ENCODE measurements around the gene DYRK2.

DYRK2 gene

DNA sequence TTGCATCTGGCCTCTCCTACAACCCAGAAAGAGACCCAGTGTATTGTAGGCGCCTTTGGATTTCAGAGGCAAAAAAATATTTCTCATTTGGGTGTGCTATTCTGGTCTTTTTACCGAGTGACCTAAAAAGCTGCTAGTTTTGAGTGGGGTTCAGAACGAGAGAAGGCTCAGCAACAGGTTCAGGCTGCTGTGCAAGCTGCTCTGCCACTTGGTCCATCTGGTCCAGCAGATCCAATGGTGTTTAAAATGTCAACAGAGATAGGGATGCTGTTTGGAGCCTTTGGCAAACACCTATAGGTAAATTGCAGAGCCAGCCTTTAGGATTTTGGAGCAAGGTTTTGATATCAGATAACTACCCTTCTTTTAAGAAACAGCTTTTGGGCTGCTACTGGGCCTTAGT, 25.3 kb upstream of the DYRK2 start:
- Histone ChIP-seq H3K27ac (no peak overlapping the region), H3K9me3 (replicated peaks in 1 of 11) (no peaks in the 10 kb centered on the region), H3K4me2 (no peak overlapping the region), H3K9ac (no peak overlapping the region), H3K4me1 (peaks cover 0 to 6% (median 0%) of the 10 kb centered on the region in 10 experiments; a peak in 2 of 20 replicates), H3K36me3 (no peaks in the 10 kb centered on the region), H3K27me3 (no peaks in the 10 kb centered on the region), H4K20me1 (no peaks in the 10 kb centered on the region), H3K4me3 (no peak overlapping the region)
- no peak for TF ChIP-seq Cebpa-rat (IDR thresholded peaks at IDR 0.05)

DNA sequence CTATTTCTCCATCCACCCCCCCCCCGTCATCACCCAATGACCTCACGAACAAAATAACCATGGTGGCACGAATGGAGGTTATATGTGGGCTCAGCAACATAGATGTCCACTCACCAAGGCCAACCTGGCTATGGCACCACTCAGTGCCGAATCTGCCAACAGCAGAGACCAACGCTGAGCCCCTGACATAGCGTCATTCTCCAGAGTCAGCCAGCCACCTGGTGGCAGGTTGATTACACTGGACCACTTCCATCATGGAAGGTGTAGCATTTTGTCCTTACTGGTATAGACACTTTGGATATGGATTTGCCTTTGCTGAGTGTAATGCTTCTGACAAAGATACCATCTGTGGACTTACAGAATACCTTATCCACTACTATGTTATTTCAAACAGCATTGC, 24.2 kb upstream of the DYRK2 start:
- Histone ChIP-seq H3K4me2 (no peak overlapping the region), H3K4me3 (no peak overlapping the region), H3K9me3 (replicated peaks in 1 of 11) (no peaks in the 10 kb centered on the region), H3K27ac (no peak overlapping the region), H4K20me1 (no peaks in the 10 kb centered on the region), H3K36me3 (no peaks in the 10 kb centered on the region), H3K4me1 (0 out of 20 replicates have a peak, but pooled peaks cover 0 to 4% (median 0%) of the 10 kb centered on the region in 10 experiments), H3K9ac (no peak overlapping the region), H3K27me3 (no peaks in the 10 kb centered on the region)
- no peak for TF ChIP-seq Cebpa-rat (IDR thresholded peaks at IDR 0.05)

DNA sequence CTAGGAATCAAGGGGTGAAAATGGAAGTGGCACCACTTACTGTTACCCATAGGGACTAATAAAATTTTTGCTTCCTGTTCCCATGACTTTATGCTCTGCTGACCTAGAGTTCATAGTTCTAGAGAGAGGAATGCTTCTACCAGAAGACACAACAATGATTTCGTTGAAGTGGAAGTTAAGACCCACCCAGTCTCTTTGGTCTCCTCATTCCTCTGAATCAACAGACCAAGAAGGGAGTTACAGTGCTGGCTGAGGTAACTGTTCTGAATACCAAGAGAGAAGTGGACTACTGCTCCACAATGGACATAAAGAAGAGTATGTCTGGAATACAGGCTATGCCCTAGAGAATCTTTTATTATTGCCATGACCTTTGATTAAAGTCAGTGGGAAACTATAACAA, 23.5 kb upstream of the DYRK2 start:
- TF ChIP-seq Cebpa-rat (IDR thresholded peaks at IDR 0.05), result no peak
- Histone ChIP-seq H3K27ac (no peak overlapping the region), H4K20me1 (no peaks in the 10 kb centered on the region), H3K4me1 (peaks cover 2 to 9% (median 4%) of the 10 kb centered on the region in 10 experiments; a peak in 17 of 20 replicates), H3K4me3 (no peak overlapping the region), H3K4me2 (peak overlapping the region in 1 of 11 experiments; percentile 4; a peak in 1 of 22 replicates), H3K9ac (no peak overlapping the region), H3K27me3 (no peaks in the 10 kb centered on the region), H3K9me3 (replicated peaks in 1 of 11) (no peaks in the 10 kb centered on the region), H3K36me3 (no peaks in the 10 kb centered on the region)

DNA sequence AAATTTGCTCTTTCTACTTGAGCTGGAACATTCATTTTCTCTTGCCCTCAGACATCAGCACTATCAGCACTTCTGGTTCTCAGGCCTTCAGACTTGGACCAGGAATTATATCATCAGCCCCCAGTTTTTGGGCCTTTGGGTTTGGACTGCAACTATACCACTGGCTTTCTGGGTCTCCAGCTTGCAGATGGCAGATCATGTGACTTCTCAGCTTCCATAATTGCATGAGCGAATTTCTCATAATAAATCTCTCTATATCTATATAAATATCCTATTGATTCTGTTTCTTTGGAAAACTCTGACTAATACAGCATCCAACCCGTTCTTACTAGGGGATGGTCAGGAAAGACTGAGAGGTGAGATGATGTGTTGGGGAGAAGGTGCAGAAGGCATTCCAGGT, 22.4 kb upstream of the DYRK2 start:
- no peaks in the 10 kb centered on the region for H4K20me1 ChIP-seq
- no peaks in the 10 kb centered on the region for H3K36me3 ChIP-seq
- no peak overlapping the region for H3K4me3 ChIP-seq
- H3K4me1 ChIP-seq, result peaks cover 14 to 21% (median 16%) of the 10 kb centered on the region in 10 experiments
- H3K4me2 ChIP-seq, result no peak overlapping the region
- no peaks in the 10 kb centered on the region for H3K9me3 ChIP-seq (replicated peaks in 1 of 11)
- no peak overlapping the region for H3K27ac ChIP-seq
- no peaks in the 10 kb centered on the region for H3K27me3 ChIP-seq
- H3K9ac ChIP-seq, result no peak overlapping the region
- no peak for TF ChIP-seq Cebpa-rat (IDR thresholded peaks at IDR 0.05)

DNA sequence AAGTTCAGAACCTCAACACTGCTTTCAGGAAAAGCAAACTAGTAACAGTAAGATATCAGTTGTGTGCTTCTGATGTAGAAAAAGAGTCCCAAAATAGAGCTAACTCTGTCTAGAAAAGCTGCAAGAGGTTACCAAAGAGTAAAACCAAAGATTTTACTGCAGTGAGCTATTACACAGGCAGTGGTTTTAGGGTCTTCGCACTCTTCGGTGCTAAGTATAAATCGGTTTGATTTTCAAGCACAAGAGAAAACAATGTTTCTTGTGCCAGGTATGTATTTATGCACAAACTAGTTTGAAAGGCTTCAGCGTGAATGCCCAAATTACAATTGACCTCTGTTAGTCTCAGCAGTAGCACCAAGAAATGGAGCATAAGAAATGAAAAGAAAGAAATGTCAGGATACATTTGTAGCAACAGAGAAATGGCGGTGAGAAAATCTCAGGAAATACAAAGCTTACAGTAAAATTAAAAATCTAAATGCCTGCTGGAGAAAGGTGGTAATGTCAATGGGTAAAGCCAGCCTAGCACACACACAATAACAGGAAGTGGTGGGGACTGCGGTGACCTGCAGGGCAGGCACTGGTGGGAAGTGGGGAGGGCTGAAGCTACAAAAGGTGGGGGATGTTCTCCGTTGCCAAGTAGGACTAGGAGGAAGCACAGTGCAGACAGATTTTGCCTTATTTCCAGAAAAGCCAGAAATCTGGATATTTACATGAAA, 18.0 kb upstream of the DYRK2 start:
- Histone ChIP-seq H4K20me1 (no peaks in the 10 kb centered on the region), H3K4me3 (no peak overlapping the region), H3K27me3 (no peaks in the 10 kb centered on the region), H3K27ac (peak overlapping the region; percentile 22 to 83 (median 75); a peak in 20 of 22 replicates), H3K4me1 (peaks cover 20 to 51% (median 37%) of the 10 kb centered on the region in 10 experiments), H3K9me3 (replicated peaks in 1 of 11) (no peaks in the 10 kb centered on the region), H3K9ac (peak overlapping the region in 6 of 11 experiments; percentile 34 to 56 (median 40); a peak in 9 of 22 replicates), H3K4me2 (peak overlapping the region; percentile 54 to 81 (median 70)), H3K36me3 (no peaks in the 10 kb centered on the region)
- no peak for TF ChIP-seq Cebpa-rat (IDR thresholded peaks at IDR 0.05)

DNA sequence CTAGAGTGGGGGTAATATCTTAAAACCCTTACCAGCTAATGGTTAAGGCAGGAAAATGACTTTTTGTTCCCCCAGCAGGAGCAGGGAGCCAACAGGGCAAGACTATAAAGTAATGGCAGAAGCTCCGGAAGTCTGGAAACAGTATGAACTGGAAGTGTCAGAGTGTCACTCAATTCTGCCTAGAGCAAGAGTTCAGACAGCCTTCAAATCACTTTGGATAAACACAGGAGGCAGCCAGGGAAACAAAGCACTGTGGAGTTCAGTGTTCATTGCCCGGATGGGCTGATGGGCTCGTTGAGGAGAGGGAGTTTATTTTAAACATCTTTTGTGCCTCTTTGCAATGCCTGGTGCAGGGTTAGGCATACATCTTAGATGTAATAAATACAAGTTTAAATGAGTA, 16.5 kb upstream of the DYRK2 start:
- no peaks in the 10 kb centered on the region for H3K9me3 ChIP-seq (replicated peaks in 1 of 11)
- no peaks in the 10 kb centered on the region for H4K20me1 ChIP-seq
- H3K4me1 ChIP-seq, result peaks cover 20 to 56% (median 37%) of the 10 kb centered on the region in 10 experiments
- TF ChIP-seq Cebpa-rat (IDR thresholded peaks at IDR 0.05), result no peak
- H3K4me3 ChIP-seq, result no peak overlapping the region
- no peaks in the 10 kb centered on the region for H3K27me3 ChIP-seq
- no peaks in the 10 kb centered on the region for H3K36me3 ChIP-seq
- H3K27ac ChIP-seq, result peak overlapping the region in 4 of 11 experiments; percentile 75 to 83 (median 80); a peak in 4 of 22 replicates
- no peak overlapping the region for H3K9ac ChIP-seq
- peak overlapping the region in 5 of 11 experiments; percentile 22 to 81 (median 65); a peak in 5 of 22 replicates for H3K4me2 ChIP-seq

DNA sequence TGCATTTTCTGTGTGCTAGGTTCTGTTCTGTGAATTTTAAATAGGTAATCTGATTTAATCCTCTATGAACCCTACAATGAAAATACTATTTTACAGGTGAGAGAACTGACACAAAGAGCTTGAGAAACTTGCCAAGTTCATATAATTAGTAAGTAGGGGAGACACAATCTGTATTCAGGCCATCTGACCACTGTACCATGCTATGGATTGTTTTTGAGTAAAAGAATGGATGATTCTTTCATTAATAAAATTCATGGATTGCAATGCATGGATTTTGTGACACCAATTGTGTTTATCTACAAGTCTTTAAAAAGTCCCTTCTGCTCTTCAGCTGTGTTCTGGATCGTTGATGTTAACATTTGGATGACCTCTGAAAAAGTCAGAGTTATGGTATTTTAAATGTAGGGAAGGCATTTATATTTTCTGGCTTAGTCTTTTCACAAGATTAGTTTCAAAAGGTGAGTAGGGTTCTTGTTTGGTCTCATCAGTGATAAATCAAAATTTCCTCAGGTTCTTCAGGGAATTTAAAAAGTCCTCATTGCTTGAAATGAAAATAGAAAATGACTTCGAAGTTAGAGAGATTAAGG, 15.4 kb upstream of the DYRK2 start:
- Histone ChIP-seq H3K4me3 (no peak overlapping the region), H3K9ac (no peak overlapping the region), H3K4me1 (peaks cover 20 to 56% (median 37%) of the 10 kb centered on the region in 10 experiments), H3K36me3 (no peaks in the 10 kb centered on the region), H4K20me1 (no peaks in the 10 kb centered on the region), H3K4me2 (peak overlapping the region in 5 of 11 experiments; percentile 1 to 73 (median 62); a peak in 6 of 22 replicates), H3K27ac (peak overlapping the region in 1 of 11 experiments; percentile 24; a peak in 2 of 22 replicates), H3K9me3 (replicated peaks in 1 of 11) (no peaks in the 10 kb centered on the region), H3K27me3 (no peaks in the 10 kb centered on the region)
- no peak for TF ChIP-seq Cebpa-rat (IDR thresholded peaks at IDR 0.05)

DNA sequence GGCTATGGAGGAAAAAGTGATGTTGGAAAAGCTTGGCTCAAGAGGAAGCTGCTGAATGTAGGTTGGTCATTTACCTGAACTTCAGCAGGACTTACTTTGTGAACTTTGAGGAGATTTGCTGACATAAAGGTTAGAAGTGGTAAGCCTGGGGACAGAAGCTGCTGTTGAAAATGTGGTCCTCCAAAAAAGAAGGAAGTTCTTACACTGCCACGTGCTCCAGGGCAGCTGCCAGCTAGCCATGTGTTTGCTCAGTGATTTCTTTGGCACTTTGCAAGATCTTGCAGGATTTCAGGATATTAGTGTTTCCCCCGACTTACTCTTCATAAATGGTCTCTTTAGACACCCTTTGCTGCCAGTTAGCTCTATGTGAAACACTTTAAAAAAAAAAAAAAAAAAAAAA, 14.8 kb upstream of the DYRK2 start:
- Histone ChIP-seq H3K27ac (peak overlapping the region in 4 of 11 experiments; percentile 19 to 58 (median 22); a peak in 6 of 22 replicates), H3K27me3 (no peaks in the 10 kb centered on the region), H4K20me1 (no peaks in the 10 kb centered on the region), H3K4me3 (no peak overlapping the region), H3K4me1 (peaks cover 20 to 56% (median 37%) of the 10 kb centered on the region in 10 experiments), H3K4me2 (peak overlapping the region in 5 of 11 experiments; percentile 1 to 73 (median 62); a peak in 7 of 22 replicates), H3K9me3 (replicated peaks in 1 of 11) (no peaks in the 10 kb centered on the region), H3K36me3 (no peaks in the 10 kb centered on the region), H3K9ac (no peak overlapping the region)
- TF ChIP-seq Cebpa-rat (IDR thresholded peaks at IDR 0.05), result no peak

DNA sequence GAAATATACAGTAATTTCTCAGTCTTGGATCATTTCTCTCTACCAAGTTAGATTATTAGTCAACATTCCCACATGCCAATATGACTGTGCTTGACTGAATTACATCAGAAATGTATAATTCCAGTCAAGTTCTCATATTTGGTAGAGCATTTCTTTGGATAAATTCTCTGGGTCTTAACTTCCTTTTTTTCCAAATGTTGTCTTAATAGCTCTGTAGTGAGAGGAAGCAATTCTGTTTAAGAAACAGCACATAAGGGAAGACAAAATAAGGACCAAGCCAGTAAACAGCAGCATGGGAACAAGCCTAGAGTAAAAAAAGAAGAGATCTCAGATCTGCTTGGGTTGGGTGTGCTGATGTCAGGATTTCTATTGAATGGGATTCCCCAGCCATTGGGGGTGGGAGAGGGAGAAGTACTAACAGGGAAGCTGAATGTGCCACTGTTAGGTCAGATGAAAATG, 14.2 kb upstream of the DYRK2 start:
- H3K4me2 ChIP-seq, result peak overlapping the region in 7 of 11 experiments; percentile 1 to 73 (median 52); a peak in 12 of 22 replicates
- TF ChIP-seq Cebpa-rat (IDR thresholded peaks at IDR 0.05), result no peak
- H3K27me3 ChIP-seq, result no peaks in the 10 kb centered on the region
- peaks cover 20 to 56% (median 37%) of the 10 kb centered on the region in 10 experiments for H3K4me1 ChIP-seq
- no peaks in the 10 kb centered on the region for H4K20me1 ChIP-seq
- H3K4me3 ChIP-seq, result no peak overlapping the region
- H3K36me3 ChIP-seq, result no peaks in the 10 kb centered on the region
- H3K9me3 ChIP-seq (replicated peaks in 1 of 11), result no peaks in the 10 kb centered on the region
- no peak overlapping the region for H3K9ac ChIP-seq
- H3K27ac ChIP-seq, result peak overlapping the region in 5 of 11 experiments; percentile 19 to 58 (median 36); a peak in 5 of 22 replicates
